Stimulated activated CD4-positive, alpha-beta T cell treated with anti-CD3 and anti-CD28 coated beads, Interleukin-15, amount 100 ng/mL, for 24 hours (primary cell): ENCODE measurements around the gene RPL26.
A peak's percentile ranks its signal among the peaks of the same experiment; 100 is the strongest.
"Not testable (repeated sequence)": the region's sequence is repeated elsewhere in the genome, so short reads cannot be mapped to it uniquely, and the experiment has no call there.

Experiments
- DNase-seq: peaks from one replicate; pipeline ENCODE4 v3.0.0-alpha.2; 2020

Gene RPL26

DNA sequence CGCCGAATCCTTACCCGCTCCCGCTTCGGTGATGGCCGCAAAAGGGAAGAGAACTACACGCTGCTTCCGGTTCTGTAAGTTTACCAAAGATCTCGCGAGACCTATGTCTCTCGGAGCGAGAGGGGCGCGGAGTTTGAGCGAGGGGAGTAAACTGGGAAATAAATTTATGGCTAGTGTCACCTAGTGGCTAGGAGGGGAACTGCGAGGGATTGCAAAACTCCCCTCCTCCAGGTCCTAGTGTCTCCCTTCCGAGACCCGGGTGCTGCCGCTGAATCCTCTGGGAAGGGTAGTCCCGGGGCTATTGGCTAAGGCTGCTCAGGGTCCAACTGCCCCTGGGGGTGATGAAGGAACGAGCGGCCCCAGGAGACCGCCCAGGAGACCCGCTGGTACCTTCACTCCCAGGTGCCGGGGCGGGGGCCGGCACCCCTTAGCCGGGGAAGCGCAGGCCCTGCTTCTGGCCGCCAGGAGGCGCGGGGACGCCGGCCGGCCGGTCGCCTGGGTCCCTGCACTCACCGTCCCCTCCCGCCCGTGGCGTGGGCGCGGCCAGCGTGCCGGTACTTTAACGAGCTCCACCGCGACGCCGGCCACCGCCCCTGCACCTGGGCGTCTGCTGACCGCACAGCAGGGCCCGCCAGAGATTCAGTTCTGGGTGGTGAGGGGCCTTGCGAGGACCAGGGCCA, at the start of gene RPL26:
Gene RPL26, minus strand, starts transcription at position 51 of the 680 bp plus-strand sequence. CDS start 883 bp downstream, outside the sequence.
- DNase-seq: peak; percentile 94

DNA sequence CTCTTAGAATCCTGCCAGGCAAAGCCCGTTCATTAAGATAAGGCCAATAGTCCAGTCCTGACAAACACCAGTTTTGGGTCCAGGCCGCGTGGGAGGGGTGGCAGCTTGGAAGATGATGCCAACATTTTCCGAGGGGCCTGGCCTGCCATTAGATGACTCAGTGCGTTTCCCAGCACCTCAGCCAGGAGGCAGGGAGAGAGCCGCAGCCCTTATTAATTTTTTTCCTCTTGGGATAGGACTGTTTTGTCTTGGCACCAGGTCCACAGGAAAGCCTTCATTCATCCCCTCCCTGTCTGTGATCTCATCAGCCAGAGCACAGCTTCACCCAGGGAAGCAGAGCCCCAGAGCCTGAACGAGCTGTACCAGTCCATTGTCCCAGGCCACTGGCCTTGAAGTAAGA, 48.0 kb upstream of the RPL26 start:
- no peak for DNase-seq

GRCh38 chr17:8426802-8427201, 43.8 kb upstream of the RPL26 start:
- DNase-seq: no peak

GRCh38 chr17:8426094-8426720, 43.2 kb upstream of the RPL26 start:
- DNase-seq: no peak

DNA sequence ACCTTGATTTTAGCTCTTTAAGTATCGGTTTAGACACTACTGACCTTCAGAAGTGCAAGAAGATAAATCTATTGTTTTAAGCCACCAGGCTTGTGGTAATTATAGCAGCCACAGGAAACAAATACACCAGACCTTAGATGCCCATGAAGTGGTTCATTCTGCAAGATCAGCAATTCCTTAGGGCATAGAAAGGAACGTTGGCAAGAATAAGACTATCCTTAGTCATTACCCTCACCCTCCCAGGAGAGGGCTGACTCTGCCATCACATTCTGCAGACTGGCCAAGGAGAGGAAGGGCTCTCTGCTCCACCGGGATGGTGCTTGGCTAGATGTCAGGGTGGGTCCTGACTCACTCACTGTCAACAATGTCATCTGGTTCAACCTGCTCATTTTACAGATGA, 38.6 kb upstream of the RPL26 start:
- DNase-seq: no peak

GRCh38 chr17:8420041-8420934, 37.3 kb upstream of the RPL26 start:
- DNase-seq: no peak

GRCh38 chr17:8419305-8419704, 36.3 kb upstream of the RPL26 start:
- DNase-seq: no peak

GRCh38 chr17:8418471-8418870, 35.5 kb upstream of the RPL26 start:
- DNase-seq: no peak

GRCh38 chr17:8417806-8418205, 34.8 kb upstream of the RPL26 start:
- DNase-seq: no peak

DNA sequence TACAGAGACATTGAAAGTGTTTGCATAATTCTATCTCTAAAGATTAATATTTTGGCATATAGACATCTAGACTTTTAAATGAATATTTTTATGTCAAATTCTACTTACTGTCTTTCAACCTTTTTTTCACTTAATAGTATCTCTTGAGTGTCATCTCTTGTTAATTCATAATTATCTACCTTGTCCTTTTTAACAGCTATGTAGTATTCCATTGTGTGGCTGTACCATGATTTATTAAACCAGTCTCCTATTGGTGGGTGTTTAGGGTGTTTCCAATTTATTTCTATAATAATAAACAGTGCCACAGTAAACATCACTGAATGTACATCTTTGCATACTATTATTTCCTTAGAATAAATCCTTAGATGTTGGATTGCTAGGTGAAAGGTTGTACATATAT, 30.9 kb upstream of the RPL26 start:
- DNase-seq: no peak

- DNase-seq: no peak
Observed at GRCh38 chr17:8413328-8413727, 30.3 kb upstream of the RPL26 start.

- DNase-seq: no peak
Observed at GRCh38 chr17:8412089-8412488, 29.1 kb upstream of the RPL26 start.

- DNase-seq: no peak
Observed at GRCh38 chr17:8410883-8411238, 27.9 kb upstream of the RPL26 start.

- peak; percentile 88 for DNase-seq
Observed at GRCh38 chr17:8409966-8410882, 27.2 kb upstream of the RPL26 start.

DNA sequence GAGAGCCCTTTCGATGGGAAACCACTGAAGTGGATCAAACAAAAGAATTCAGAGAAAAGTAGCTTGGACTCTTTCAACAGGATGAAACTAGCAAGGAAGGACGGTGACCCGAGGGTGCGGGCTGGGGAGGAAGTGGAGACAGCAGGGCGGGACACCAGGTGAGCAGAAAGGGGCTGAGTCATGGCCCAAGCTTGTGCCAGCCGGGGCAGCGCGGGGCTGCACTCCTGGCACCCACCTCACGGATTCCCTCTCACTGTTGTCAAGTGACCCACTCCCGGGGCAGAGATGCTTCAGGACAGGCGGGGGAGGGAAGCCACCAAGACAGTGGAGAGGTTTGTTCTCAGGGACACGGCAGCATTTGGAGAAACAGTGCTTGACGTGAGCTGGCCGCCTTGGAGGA, 25.4 kb upstream of the RPL26 start:
- no peak for DNase-seq

DNA sequence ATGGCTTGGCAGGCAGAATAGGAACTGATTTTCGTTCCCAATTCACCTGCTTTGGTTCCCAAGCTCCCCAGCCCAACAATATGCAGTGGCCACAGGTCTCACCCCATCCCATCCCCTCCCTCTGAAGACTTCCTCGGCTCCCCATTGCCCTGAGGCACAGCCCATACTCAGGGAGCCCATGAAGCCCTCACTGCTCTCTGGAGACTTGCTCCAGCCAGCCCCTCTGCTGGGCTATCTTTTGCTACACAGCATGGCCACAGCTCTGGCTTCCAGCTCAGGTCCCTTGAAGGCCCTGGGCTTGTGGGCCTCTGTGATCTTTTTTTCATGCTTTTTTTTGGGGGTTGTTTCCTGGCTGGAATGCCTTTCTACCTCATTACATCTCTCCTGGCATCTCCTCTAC, 23.2 kb upstream of the RPL26 start:
- no peak for DNase-seq

DNA sequence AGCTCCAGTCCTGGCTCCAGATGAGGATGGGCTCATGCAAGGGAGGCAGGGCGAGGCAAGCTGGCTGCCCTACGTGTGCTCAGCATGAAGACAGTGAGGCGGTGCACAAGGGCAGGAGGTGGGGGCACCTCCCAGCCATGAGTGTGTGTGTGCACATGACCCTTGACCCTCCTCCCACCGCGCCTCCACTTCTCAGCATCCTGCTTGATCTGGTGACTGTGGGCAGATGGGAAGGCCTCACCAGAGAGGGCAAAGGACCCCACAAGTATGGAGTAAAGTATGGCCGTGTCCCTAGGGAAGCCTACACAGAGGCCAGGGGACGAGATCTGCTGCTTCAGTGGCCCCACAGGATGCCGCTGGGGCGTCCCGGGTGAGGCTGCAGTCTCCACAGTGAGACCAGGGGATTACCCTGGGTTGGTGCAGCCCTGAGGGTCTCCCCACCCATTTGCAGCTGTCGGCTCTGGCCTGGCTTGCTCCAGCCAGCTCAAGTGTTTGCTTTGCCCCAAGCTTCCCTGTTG, 22.6 kb upstream of the RPL26 start:
- no peak for DNase-seq

- DNase-seq: no peak
Observed at GRCh38 chr17:8402921-8403536, 20.0 kb upstream of the RPL26 start.

- no peak for DNase-seq
Observed at GRCh38 chr17:8401107-8401506, 18.1 kb upstream of the RPL26 start.

- no peak for DNase-seq
Observed at GRCh38 chr17:8398980-8399379, 16.0 kb upstream of the RPL26 start.

DNA sequence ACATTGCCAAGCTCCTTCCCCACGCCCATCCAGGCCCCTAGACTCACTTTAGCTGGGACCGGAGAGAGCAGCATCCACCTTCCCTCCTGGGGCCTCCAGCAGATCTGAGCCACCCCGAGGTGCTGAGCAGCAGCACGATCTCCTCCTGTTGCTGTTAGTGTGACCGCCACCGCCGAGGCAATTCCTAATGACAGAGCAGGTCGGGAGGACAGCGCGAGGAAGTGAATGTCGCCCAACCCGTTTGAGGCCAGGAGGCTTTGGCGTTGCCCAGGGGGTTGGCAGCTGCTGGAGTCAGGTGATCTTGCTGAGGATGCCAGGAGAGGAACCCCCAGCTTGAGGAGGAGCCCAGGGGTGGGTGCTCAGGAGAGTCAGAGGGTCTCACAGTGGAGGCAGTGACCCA, 14.6 kb upstream of the RPL26 start, which contains the start of gene RNF222:
Gene RNF222, minus strand, starts transcription at position 192 of the 400 bp plus-strand sequence. CDS start 4,366 bp downstream, outside the sequence.
- no peak for DNase-seq

DNA sequence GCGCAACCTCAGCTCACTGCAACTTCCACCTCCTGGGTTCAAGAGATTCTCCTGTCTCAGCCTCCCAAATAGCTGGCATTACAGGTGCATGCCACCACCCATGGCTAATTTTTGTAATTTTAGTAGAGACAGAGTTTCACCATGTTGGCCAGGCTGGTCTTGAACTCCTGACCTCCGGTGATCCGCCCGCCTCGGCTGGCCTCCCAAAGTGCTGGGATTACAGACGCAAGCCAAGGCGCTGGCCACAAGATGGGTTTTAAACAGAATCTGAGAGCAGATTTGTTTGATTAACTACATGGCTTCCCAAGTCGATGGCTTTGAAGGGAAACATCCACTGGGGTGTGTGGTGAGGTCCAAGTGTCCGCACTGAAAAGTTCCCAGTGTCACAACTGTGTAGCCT, 11.5 kb upstream of the RPL26 start:
- DNase-seq: not testable (repeated sequence)
